Right lobe of liver (tissue), 6 donors: Measurements from ENCODE around the gene PCGF1. TPM values are rescaled to one million over a fixed set of nuclear protein-coding genes. Genes with fewer than 3 reads are reported as not detected.

Experiments
- ATAC-seq, 4 donors: fragments of 200-7000 bp; cut with Tn5 transposase; one replicate each; pipeline ENCODE4 v1.9.1; 2020; ENCODE audit warnings: mild to moderate bottlenecking in 4 of 4, moderate library complexity in 4 of 4
- DNase-seq, 3 donors: peaks; one replicate each; pipeline ENCODE4 v3.0.0-alpha.2; 2020
- H3K27ac ChIP-seq, 3 donors: fragments of 200-600 bp; one replicate each; pipeline ENCODE4 v1.8.0; 2022
- H3K27me3 ChIP-seq, 2 donors: fragments of 200-600 bp; one replicate each; pipeline ENCODE4 v1.8.0; 2022
- H3K36me3 ChIP-seq, 4 donors: fragments of 200-600 bp; sonication (generic) in 1 of 4; one replicate each; pipeline versions ENCODE4 v1.5.1 to v1.8.0; 2017 to 2022; ENCODE audit warnings: control low read depth in 1 of 4
- H3K4me1 ChIP-seq, 4 donors: fragments of 200-600 bp; sonication (generic) in 1 of 4; one replicate each; pipeline versions ENCODE4 v1.5.1 to v1.8.0; 2017 to 2022; ENCODE audit warnings: control low read depth in 1 of 4
- H3K4me3 ChIP-seq, 3 donors: fragments of 200-600 bp; one replicate each; pipeline ENCODE4 v1.8.0; 2022
- H3K9me3 ChIP-seq, 4 donors: fragments of 200-600 bp; sonication (generic) in 1 of 4; one replicate each; pipeline versions ENCODE4 v1.5.1 to v1.8.0; 2017 to 2022; ENCODE audit warnings: control low read depth in 1 of 4
- POLR2A ChIP-seq: fragments of 450-650 bp; IDR thresholded peaks from one replicate; pipeline ENCODE4 v1.6.1; 2017; ENCODE audit warnings: antibody characterized with exemption, mild to moderate bottlenecking
- WGBS: methylation state at CpG from one replicate; pipeline ENCODE4 v1.1.6; 2018; ENCODE audit warnings: low coverage, low lambda C conversion rate; ENCODE audit not compliant: insufficient coverage; ENCODE audit errors: missing lambda C conversion rate; 5-methylcytosine and 5-hydroxymethylcytosine counted together
- intact Hi-C, 2 donors: fragments of 100-400 bp; cut with DNase I; formaldehyde crosslinking; loops; one replicate each; pipeline versions ENCODE4 v1.11.2 to v1.14.1; 2022
- total RNA-seq, 6 experiments: library from RNA; depleted of rRNA in 2 of 6; stranded (reverse); fragments of >200 nt in 2 of 6; fragmentation: NEBNext Ultra II Directional in 3 of 6; extraction: Animal tissue kit (Norgen Biotek cat#: 25700) in 3 of 6; gene quantifications; one replicate each; pipeline versions ENCODE4 v1.1.0 to v1.2.4, GENCODE V29; 2016 to 2023
- TF ChIP-seq, protein P1 (sequence below), 4 donors: fragments of 200-600 bp in 3 of 4; fragments of 450-650 bp in 1 of 4; IDR thresholded peaks; one replicate each; pipeline versions ENCODE4 v1.5.1 to v1.8.0; 2016 to 2022; ENCODE audit warnings: antibody characterized with exemption in 4 of 4, mild to moderate bottlenecking in 2 of 4
- donor health status: DM: no; HTN: yes; CAD: no.
- donor health status: DM: no; HTN: no; CAD: no.
- donor health status: DM: no; HTN: no; CAD: no.
- donor health status: DM: no; HTN: yes; CAD: no.
- donor health status: DM: no; HTN: yes; CAD: no.

PCGF1 gene
- total RNA-seq, 6 experiments from 2014 or later = 9.6 to 17.5 (median 13.3) TPM

DNA sequence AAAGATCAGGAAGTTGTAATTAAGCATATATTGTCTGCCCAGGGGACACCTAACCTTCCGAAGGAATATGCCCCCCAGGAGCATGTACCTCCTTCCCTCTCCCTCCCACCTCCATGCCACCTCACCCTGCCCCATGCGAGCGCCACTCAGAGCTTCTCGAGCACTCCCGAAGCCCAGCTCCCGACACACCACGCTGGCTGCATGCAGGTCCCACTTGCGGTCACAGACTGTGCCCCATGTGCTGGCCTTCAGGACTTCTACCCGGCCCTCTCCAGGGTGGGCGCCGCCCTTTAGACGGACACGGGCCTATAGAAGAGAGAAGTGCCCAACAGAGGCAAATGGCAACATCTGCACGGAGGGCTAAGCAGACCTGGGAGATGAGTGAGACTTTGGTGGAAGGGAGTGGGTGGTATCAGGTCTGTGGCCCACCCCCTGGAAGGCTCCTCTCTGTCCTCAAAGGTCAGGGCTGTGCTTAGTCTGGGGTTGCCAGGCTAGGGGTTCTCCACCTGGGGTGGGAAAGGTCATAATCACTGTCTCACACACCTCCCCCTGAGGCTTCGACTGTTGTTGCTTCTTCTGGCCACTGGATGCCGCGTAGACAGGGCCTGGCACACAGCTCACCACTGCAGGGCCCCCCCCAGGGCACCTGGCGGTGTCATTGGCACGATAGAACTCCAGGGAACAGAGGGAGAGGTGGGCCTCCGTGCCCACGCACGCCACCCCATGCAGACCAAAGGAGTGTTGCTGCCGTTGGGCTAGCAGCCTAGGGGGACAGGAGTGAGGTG is 28.9 kb upstream of the PCGF1 start:
- Histone ChIP-seq H3K36me3 (peaks cover 0 to 9% (median 0%) of the 10 kb centered on the region in 4 donors), H3K27ac (no peak overlapping the region), H3K4me1 (no peaks in the 10 kb centered on the region), H3K9me3 (no peaks in the 10 kb centered on the region), H3K27me3 (no peaks in the 10 kb centered on the region), H3K4me3 (no peak overlapping the region)
- DNase-seq (no peak), ATAC-seq (no peak)
- intact Hi-C loops = no loop called here
- no peak for TF ChIP-seq POLR2A
- TF ChIP-seq, protein P1, sequence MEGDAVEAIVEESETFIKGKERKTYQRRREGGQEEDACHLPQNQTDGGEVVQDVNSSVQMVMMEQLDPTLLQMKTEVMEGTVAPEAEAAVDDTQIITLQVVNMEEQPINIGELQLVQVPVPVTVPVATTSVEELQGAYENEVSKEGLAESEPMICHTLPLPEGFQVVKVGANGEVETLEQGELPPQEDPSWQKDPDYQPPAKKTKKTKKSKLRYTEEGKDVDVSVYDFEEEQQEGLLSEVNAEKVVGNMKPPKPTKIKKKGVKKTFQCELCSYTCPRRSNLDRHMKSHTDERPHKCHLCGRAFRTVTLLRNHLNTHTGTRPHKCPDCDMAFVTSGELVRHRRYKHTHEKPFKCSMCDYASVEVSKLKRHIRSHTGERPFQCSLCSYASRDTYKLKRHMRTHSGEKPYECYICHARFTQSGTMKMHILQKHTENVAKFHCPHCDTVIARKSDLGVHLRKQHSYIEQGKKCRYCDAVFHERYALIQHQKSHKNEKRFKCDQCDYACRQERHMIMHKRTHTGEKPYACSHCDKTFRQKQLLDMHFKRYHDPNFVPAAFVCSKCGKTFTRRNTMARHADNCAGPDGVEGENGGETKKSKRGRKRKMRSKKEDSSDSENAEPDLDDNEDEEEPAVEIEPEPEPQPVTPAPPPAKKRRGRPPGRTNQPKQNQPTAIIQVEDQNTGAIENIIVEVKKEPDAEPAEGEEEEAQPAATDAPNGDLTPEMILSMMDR (IDR thresholded peaks at IDR 0.05) = no peak
- 73% methylated on average over 17 of the region's 23 CpGs for WGBS

DNA sequence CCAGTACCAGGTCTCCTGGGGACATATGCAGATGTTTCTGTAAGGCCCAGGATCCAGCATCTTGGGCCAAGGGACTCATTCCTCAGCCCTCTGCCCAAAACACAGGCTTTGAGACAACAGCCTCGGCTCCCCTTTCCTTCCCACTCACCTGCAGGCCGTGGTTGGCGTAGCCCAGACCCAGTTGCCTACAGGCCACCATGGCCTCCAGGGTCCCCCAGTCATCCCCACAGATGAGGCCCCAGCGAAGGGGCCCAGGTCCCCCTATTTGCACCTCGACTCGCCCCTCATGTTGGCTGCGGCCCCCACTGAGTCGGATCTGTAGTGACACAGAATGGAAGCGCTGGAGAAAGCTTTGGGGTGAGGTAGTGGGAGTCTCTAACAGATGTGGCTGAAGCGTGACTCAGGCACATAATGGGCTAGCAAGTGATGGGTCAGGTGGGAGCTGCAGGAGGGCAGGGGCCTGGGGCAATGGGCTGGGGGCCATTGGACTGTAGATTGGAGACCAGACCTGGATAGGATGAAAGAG is 28.0 kb upstream of the PCGF1 start:
- Histone ChIP-seq H3K27ac (no peak overlapping the region), H3K9me3 (no peaks in the 10 kb centered on the region), H3K4me3 (no peak overlapping the region), H3K36me3 (peaks cover 0 to 9% (median 0%) of the 10 kb centered on the region in 4 donors), H3K4me1 (peaks cover 0 to 8% (median 1%) of the 10 kb centered on the region in 4 donors), H3K27me3 (no peaks in the 10 kb centered on the region)
- WGBS = 83% methylated on average over 4 of the region's 10 CpGs
- ATAC-seq (no peak), DNase-seq (no peak)
- TF ChIP-seq, protein P1 (IDR thresholded peaks at IDR 0.05) = no peak
- TF ChIP-seq POLR2A = no peak
- intact Hi-C loops = no loop called here

DNA sequence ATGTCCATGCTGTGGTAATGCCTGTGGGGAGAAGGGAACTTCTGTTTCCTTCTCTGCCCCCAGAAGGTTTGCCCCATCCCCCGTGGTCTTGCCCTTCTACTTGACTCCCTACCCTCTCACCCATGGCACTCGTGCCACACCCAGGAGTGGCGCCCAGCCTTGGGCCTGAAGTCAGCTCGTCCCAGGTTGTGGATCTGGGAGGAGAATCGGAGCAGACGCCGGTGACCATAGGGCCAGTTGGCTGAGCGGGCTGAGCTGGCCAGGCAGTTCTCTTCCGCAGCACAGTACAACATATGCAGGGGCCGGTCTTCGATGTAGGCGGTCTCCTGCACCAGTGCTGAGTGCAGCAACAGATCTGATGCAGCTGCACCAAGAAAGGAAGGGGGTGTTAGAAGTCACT is 26.9 kb upstream of the PCGF1 start:
- no peak for DNase-seq
- H3K36me3 ChIP-seq = peaks cover 0 to 9% (median 0%) of the 10 kb centered on the region in 4 donors
- H3K9me3 ChIP-seq = no peaks in the 10 kb centered on the region
- no peak overlapping the region for H3K27ac ChIP-seq
- no peaks in the 10 kb centered on the region for H3K27me3 ChIP-seq
- TF ChIP-seq, protein P1 (IDR thresholded peaks at IDR 0.05) = no peak
- TF ChIP-seq POLR2A = no peak
- H3K4me1 ChIP-seq = peaks cover 0 to 8% (median 2%) of the 10 kb centered on the region in 4 donors
- H3K4me3 ChIP-seq = no peak overlapping the region
- ATAC-seq = no peak
- no CpG with 5 or more reads among the region's 12 CpGs for WGBS
- intact Hi-C loops = no loop called here

DNA sequence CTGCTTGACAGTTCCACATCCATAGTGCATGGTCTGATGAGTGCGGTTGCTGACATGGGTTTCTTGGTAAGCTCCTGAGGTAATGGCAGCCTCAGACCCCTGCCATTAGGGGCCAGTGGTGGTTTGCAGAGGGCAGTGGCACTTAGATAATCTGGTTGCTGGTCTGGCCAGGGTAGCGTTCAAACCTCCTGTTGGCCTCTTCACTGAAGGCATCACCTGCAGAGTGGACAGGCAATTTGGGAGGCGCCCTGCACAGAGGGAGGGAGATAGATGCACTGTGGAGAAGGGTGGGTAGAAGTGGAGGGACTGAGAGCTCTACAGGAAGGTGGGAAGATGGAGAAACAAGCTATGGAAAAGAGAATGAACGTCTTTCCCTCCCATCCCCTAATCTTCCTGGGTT is 26.0 kb upstream of the PCGF1 start:
- Histone ChIP-seq H3K4me3 (no peak overlapping the region), H3K27ac (no peak overlapping the region), H3K27me3 (no peaks in the 10 kb centered on the region), H3K4me1 (peaks cover 0 to 13% (median 4%) of the 10 kb centered on the region in 4 donors), H3K36me3 (peaks cover 0 to 9% (median 0%) of the 10 kb centered on the region in 4 donors), H3K9me3 (no peaks in the 10 kb centered on the region)
- intact Hi-C loops = no loop called here
- WGBS = 76% methylated on average over 4 of the region's 4 CpGs
- DNase-seq (no peak), ATAC-seq (no peak)
- TF ChIP-seq, protein P1 (IDR thresholded peaks at IDR 0.05) = no peak
- no peak for TF ChIP-seq POLR2A
